ENCODE results near the gene HTT. TPM values are rescaled to one million over a fixed set of nuclear protein-coding genes. Genes with fewer than 3 reads are reported as not detected.

Gene HTT
- total and polyA plus RNA-seq, 2 of the 13 experiments (the other 11 are each of a cell fraction or from before 2014, with no cell fraction given) = 17.5 to 19.5 TPM

GRCh38 chr4:3206439-3207100 lies 132.1 kb downstream of the HTT start:
- 94% methylated on average over 18 of the region's 18 CpGs for WGBS (ENCODE audit: low lambda C conversion rate)
- TF ChIP-seq POGZ (CRISPR knock-in tag; IDR thresholded peaks at IDR 0.05) (0 out of 2 replicates have a peak, but pooled peaks have one; percentile 1), KAT8 (CRISPR knock-in tag; IDR thresholded peaks at IDR 0.05) (0 out of 2 replicates have a peak, but pooled peaks have one; percentile 11), ZNF556 (CRISPR knock-in tag; IDR thresholded peaks at IDR 0.05; ENCODE audit: borderline replicate concordance) (0 out of 2 replicates have a peak, but pooled peaks have one; percentile 5), HINFP (CRISPR knock-in tag; IDR thresholded peaks at IDR 0.05; ENCODE audit: low read depth) (0 out of 2 replicates have a peak, but pooled peaks have one; percentile 3), ZBTB38 (CRISPR knock-in tag; IDR thresholded peaks at IDR 0.05) (peak; percentile 85), RFXANK (CRISPR knock-in tag; IDR thresholded peaks at IDR 0.05) (no peak), ZHX1 (CRISPR knock-in tag; IDR thresholded peaks at IDR 0.05; ENCODE audit: low read depth) (0 out of 2 replicates have a peak, but pooled peaks have one; percentile 22), ZNF24 (IDR thresholded peaks at IDR 0.05) (no peak), ZNF580 (CRISPR knock-in tag; IDR thresholded peaks at IDR 0.05; ENCODE audit: borderline replicate concordance, low read depth) (0 out of 2 replicates have a peak, but pooled peaks have one; percentile 11), ZNF614 (CRISPR knock-in tag; IDR thresholded peaks at IDR 0.05; ENCODE audit: borderline replicate concordance) (no peak), KLF15 (CRISPR knock-in tag; IDR thresholded peaks at IDR 0.05; ENCODE audit: borderline replicate concordance) (no peak), BATF2 (CRISPR knock-in tag; IDR thresholded peaks at IDR 0.05) (no peak), KDM5B (CRISPR knock-in tag; IDR thresholded peaks at IDR 0.05; ENCODE audit: borderline replicate concordance) (peak; percentile 8; the same call in 1 of the 2 replicates), KDM3A (CRISPR knock-in tag; IDR thresholded peaks at IDR 0.05; ENCODE audit: low read depth) (0 out of 2 replicates have a peak, but pooled peaks have one; percentile 11)

More at GRCh38 chr4:3206439-3207100, 132.1 kb downstream of the HTT start:
- intact Hi-C loops (cut with micrococcal nuclease; ENCODE audit: unreplicated experiment) (loop anchor here (5.0 to 10.0 kb wide), 2 partner anchors 58 to 96 kb away; no protein-coding TSS in a partner anchor), in situ Hi-C loops (cut with HindIII; ENCODE audit: extremely low pct_ligation_motif_present, low pct_unique_long_range_greater_than_20kb) (no loop called here)
- Histone ChIP-seq H3K4me3 (replicated peaks in 1 of 3; ENCODE audit: insufficient read depth in 1 of 3, low read depth in 2 of 3, low read length in 3 of 3) (no peak overlapping the region; a peak in 1 of 6 replicates), H3K79me2 (ENCODE audit: insufficient read depth, low read length) (no peaks in the 10 kb centered on the region), H3K36me3 (replicated peaks in 1 of 2; ENCODE audit: control insufficient read depth in 1 of 2, insufficient read depth in 2 of 2, low read length in 2 of 2) (peaks cover 12 to 22% of the 10 kb centered on the region in 2 experiments; a peak in 4 of 5 replicates), H4K20me1 (ENCODE audit: insufficient read depth, low read length) (no peaks in the 10 kb centered on the region), H3K4me1 (ENCODE audit: insufficient read depth, low read length) (peaks cover 84% of the 10 kb centered on the region), H3K27me3 (ENCODE audit: control insufficient read depth in 1 of 2, insufficient read depth in 2 of 2, low read length in 2 of 2) (no peaks in the 10 kb centered on the region), H3K9ac (ENCODE audit: insufficient read depth, low read depth, low read length) (peak overlapping the region; percentile 38), H2AFZ (ENCODE audit: low read length) (no peak overlapping the region), H3K9me3 (ENCODE audit: low read length) (no peaks in the 10 kb centered on the region), H3K27ac (ENCODE audit: extremely low read length, insufficient read depth, low read length) (peak overlapping the region; percentile 95), H3K4me2 (ENCODE audit: low read depth, low read length) (peak overlapping the region; percentile 63)
- FAIRE-seq (no peak), DNase-seq (ENCODE audit: low spot score) (no peak), ATAC-seq (no peak)
- no TSS peak for BruUV-seq (replicated peaks)
- ChIA-PET POLR2A (no interaction called here), CTCF (ENCODE audit: low intra/inter-chr PET ratio, low total read pairs) (no interaction called here)

Measured in HepG2 (cell line).